GM21423 (cell line): ENCODE data around the gene DYNC1I2.
"Not testable (repeated sequence)": the region's sequence is repeated elsewhere in the genome, so short reads cannot be mapped to it uniquely, and the experiment has no call there.

Experiments used
- ATAC-seq: cut with Tn5 transposase; IDR thresholded peaks from one replicate; pipeline ENCODE4 v1.9.1; 2021; ENCODE audit warnings: mild to moderate bottlenecking, moderate library complexity; ENCODE audit not compliant: unreplicated experiment

DYNC1I2 gene

GRCh38 chr2:171772373-171772772, 85.1 kb downstream of the DYNC1I2 start:
- ATAC-seq: no peak

- not testable (repeated sequence) for ATAC-seq
Measured at GRCh38 chr2:171774581-171774980, 87.3 kb downstream of the DYNC1I2 start.

- no peak for ATAC-seq
Measured at GRCh38 chr2:171778515-171778914, 91.2 kb downstream of the DYNC1I2 start.

GRCh38 chr2:171785450-171785849, 98.2 kb downstream of the DYNC1I2 start:
- no peak for ATAC-seq

GRCh38 chr2:171787333-171788072, 100.2 kb downstream of the DYNC1I2 start:
- ATAC-seq: no peak

- no peak for ATAC-seq
Measured at GRCh38 chr2:171788316-171788993, 101.2 kb downstream of the DYNC1I2 start.

GRCh38 chr2:171789956-171790355, 102.7 kb downstream of the DYNC1I2 start:
- ATAC-seq: no peak

GRCh38 chr2:171791361-171791760, 104.1 kb downstream of the DYNC1I2 start:
- no peak for ATAC-seq

- ATAC-seq: no peak
Measured at GRCh38 chr2:171792157-171792556, 104.9 kb downstream of the DYNC1I2 start.

GRCh38 chr2:171792886-171793580, 105.8 kb downstream of the DYNC1I2 start:
- no peak for ATAC-seq

GRCh38 chr2:171793691-171794678, 106.7 kb downstream of the DYNC1I2 start:
- ATAC-seq: no peak

- no peak for ATAC-seq
Measured at GRCh38 chr2:171794918-171795317, 107.6 kb downstream of the DYNC1I2 start.
